Karpas-422 (cell line): Measurements from ENCODE around the gene WDR72. TPM values are rescaled to one million over a fixed set of nuclear protein-coding genes. Genes with fewer than 3 reads are reported as not detected.

Source experiments
- DNase-seq: peaks from one replicate; pipeline ENCODE4 v3.0.0-alpha.2; 2015
- H2AFZ ChIP-seq: fragments of 200-600 bp; sonication (generic); 2 replicates; pipeline ENCODE4 v1.6.1; 2014; ENCODE audit warnings: antibody characterized with exemption, low read length, mixed read lengths
- H3K27ac ChIP-seq: fragments of 200-600 bp; sonication (generic); 2 replicates; pipeline ENCODE4 v1.5.1; 2014; ENCODE audit warnings: mild to moderate bottlenecking, low read length, moderate library complexity
- H3K27me3 ChIP-seq: fragments of 200-600 bp; sonication (generic); 2 replicates; pipeline ENCODE4 v1.6.1; 2014; ENCODE audit warnings: low read length, mixed read lengths
- H3K36me3 ChIP-seq: fragments of 200-600 bp; sonication (generic); 2 replicates; pipeline ENCODE4 v1.6.1; 2014; ENCODE audit warnings: low read length, mixed read lengths; ENCODE audit not compliant: insufficient read depth
- H3K4me1 ChIP-seq: fragments of 200-600 bp; sonication (generic); 2 replicates; pipeline ENCODE4 v1.6.1; 2014; ENCODE audit warnings: mild to moderate bottlenecking, low read length, mixed read lengths
- H3K4me2 ChIP-seq: fragments of 200-600 bp; sonication (generic); 2 replicates; pipeline ENCODE4 v1.6.1; 2014; ENCODE audit warnings: low read length, low read depth, mild to moderate bottlenecking; ENCODE audit not compliant: poor library complexity, severe bottlenecking
- H3K4me3 ChIP-seq: fragments of 200-600 bp; sonication (generic); 2 replicates; pipeline ENCODE4 v1.5.1; 2014; ENCODE audit warnings: mild to moderate bottlenecking, antibody characterized with exemption, low read length, mixed read lengths
- H3K79me2 ChIP-seq: fragments of 200-600 bp; sonication (generic); 2 replicates; pipeline ENCODE4 v1.6.1; 2014; ENCODE audit warnings: mild to moderate bottlenecking, low read length, mixed read lengths
- H3K9ac ChIP-seq: fragments of 200-600 bp; sonication (generic); 2 replicates; pipeline ENCODE4 v1.6.0; 2014; ENCODE audit warnings: low read length
- H3K9me2 ChIP-seq: fragments of 200-600 bp; sonication (generic), shearing (Covaris generic); replicated peaks from 2 replicates; pipeline ENCODE4 v1.6.0; 2014; ENCODE audit warnings: mild to moderate bottlenecking, low read length, moderate library complexity; ENCODE audit not compliant: insufficient read depth
- H3K9me3 ChIP-seq: fragments of 300-700, 200-600 bp; sonication (generic); 2 replicates; pipeline ENCODE4 v1.6.1; 2014; ENCODE audit warnings: low read length, mixed read lengths
- H4K20me1 ChIP-seq: fragments of 200-600 bp; sonication (generic); 2 replicates; pipeline ENCODE4 v1.6.1; 2014; ENCODE audit warnings: mild to moderate bottlenecking, antibody characterized with exemption, low read length, low read depth; ENCODE audit not compliant: insufficient read depth
- total RNA-seq: library from RNA; depleted of rRNA; stranded (reverse); fragments of >200 nt; shearing (Covaris generic); gene quantifications from 2 replicates; pipeline ENCODE4 v1.2.3, GENCODE V29; 2014; ENCODE audit warnings: low replicate concordance

WDR72 gene
- total RNA-seq, 1 experiment from 2014 or later = not detected

- Histone ChIP-seq H2AFZ (no peak overlapping the region), H3K27ac (no peak overlapping the region), H4K20me1 (no peaks in the 10 kb centered on the region), H3K36me3 (no peaks in the 10 kb centered on the region), H3K4me3 (no peak overlapping the region), H3K79me2 (no peaks in the 10 kb centered on the region), H3K4me1 (no peaks in the 10 kb centered on the region), H3K4me2 (no peak overlapping the region), H3K9ac (no peak overlapping the region), H3K27me3 (no peaks in the 10 kb centered on the region), H3K9me3 (no peaks in the 10 kb centered on the region), H3K9me2 (no peaks in the 10 kb centered on the region)
- no peak for DNase-seq
Observed at GRCh38 chr15:53576841-53577240, 182.6 kb downstream of the WDR72 start.

GRCh38 chr15:53573091-53573490 lies 186.4 kb downstream of the WDR72 start:
- H2AFZ ChIP-seq = no peak overlapping the region
- H3K4me2 ChIP-seq = no peak overlapping the region
- no peaks in the 10 kb centered on the region for H3K9me3 ChIP-seq
- H3K79me2 ChIP-seq = no peaks in the 10 kb centered on the region
- no peaks in the 10 kb centered on the region for H3K27me3 ChIP-seq
- H4K20me1 ChIP-seq = no peaks in the 10 kb centered on the region
- DNase-seq = no peak
- H3K9ac ChIP-seq = no peak overlapping the region
- no peaks in the 10 kb centered on the region for H3K4me1 ChIP-seq
- no peak overlapping the region for H3K4me3 ChIP-seq
- H3K9me2 ChIP-seq = no peaks in the 10 kb centered on the region
- no peak overlapping the region for H3K27ac ChIP-seq
- no peaks in the 10 kb centered on the region for H3K36me3 ChIP-seq

GRCh38 chr15:53569751-53570480 lies 189.5 kb downstream of the WDR72 start:
- Histone ChIP-seq H3K27ac (no peak overlapping the region), H4K20me1 (no peaks in the 10 kb centered on the region), H3K9me2 (no peaks in the 10 kb centered on the region), H3K9me3 (no peaks in the 10 kb centered on the region), H3K9ac (no peak overlapping the region), H3K36me3 (no peaks in the 10 kb centered on the region), H3K4me1 (no peaks in the 10 kb centered on the region), H3K4me2 (no peak overlapping the region), H3K79me2 (no peaks in the 10 kb centered on the region), H2AFZ (no peak overlapping the region), H3K27me3 (no peaks in the 10 kb centered on the region), H3K4me3 (no peak overlapping the region)
- DNase-seq = no peak

- Histone ChIP-seq H2AFZ (no peak overlapping the region), H3K9me2 (no peaks in the 10 kb centered on the region), H3K9me3 (no peaks in the 10 kb centered on the region), H3K27ac (no peak overlapping the region), H3K27me3 (no peaks in the 10 kb centered on the region), H3K4me2 (no peak overlapping the region), H3K4me3 (no peak overlapping the region), H3K79me2 (no peaks in the 10 kb centered on the region), H4K20me1 (no peaks in the 10 kb centered on the region), H3K4me1 (no peaks in the 10 kb centered on the region), H3K36me3 (no peaks in the 10 kb centered on the region), H3K9ac (no peak overlapping the region)
- DNase-seq = no peak
Observed at GRCh38 chr15:53566912-53567311, 192.6 kb downstream of the WDR72 start.

GRCh38 chr15:53565721-53566120 lies 193.7 kb downstream of the WDR72 start:
- H3K9me2 ChIP-seq = no peaks in the 10 kb centered on the region
- H3K27me3 ChIP-seq = no peaks in the 10 kb centered on the region
- no peaks in the 10 kb centered on the region for H4K20me1 ChIP-seq
- no peak overlapping the region for H3K4me2 ChIP-seq
- no peaks in the 10 kb centered on the region for H3K79me2 ChIP-seq
- DNase-seq = no peak
- H2AFZ ChIP-seq = no peak overlapping the region
- no peaks in the 10 kb centered on the region for H3K4me1 ChIP-seq
- H3K27ac ChIP-seq = no peak overlapping the region
- H3K36me3 ChIP-seq = no peaks in the 10 kb centered on the region
- H3K9me3 ChIP-seq = no peaks in the 10 kb centered on the region
- H3K4me3 ChIP-seq = no peak overlapping the region
- H3K9ac ChIP-seq = no peak overlapping the region

GRCh38 chr15:53564647-53565046 lies 194.8 kb downstream of the WDR72 start:
- Histone ChIP-seq H4K20me1 (no peaks in the 10 kb centered on the region), H3K27ac (no peak overlapping the region), H3K4me3 (no peak overlapping the region), H3K4me2 (no peak overlapping the region), H3K27me3 (no peaks in the 10 kb centered on the region), H3K4me1 (no peaks in the 10 kb centered on the region), H3K36me3 (no peaks in the 10 kb centered on the region), H3K9ac (no peak overlapping the region), H2AFZ (no peak overlapping the region), H3K9me2 (no peaks in the 10 kb centered on the region), H3K79me2 (no peaks in the 10 kb centered on the region), H3K9me3 (no peaks in the 10 kb centered on the region)
- DNase-seq = no peak

GRCh38 chr15:53563627-53564026 lies 195.8 kb downstream of the WDR72 start:
- Histone ChIP-seq H3K27me3 (no peaks in the 10 kb centered on the region), H3K27ac (no peak overlapping the region), H3K79me2 (no peaks in the 10 kb centered on the region), H3K4me1 (no peaks in the 10 kb centered on the region), H3K4me2 (no peak overlapping the region), H3K36me3 (no peaks in the 10 kb centered on the region), H3K9ac (no peak overlapping the region), H3K9me2 (no peaks in the 10 kb centered on the region), H2AFZ (no peak overlapping the region), H3K4me3 (no peak overlapping the region), H4K20me1 (no peaks in the 10 kb centered on the region), H3K9me3 (no peaks in the 10 kb centered on the region)
- DNase-seq = no peak

- Histone ChIP-seq H3K9me3 (no peaks in the 10 kb centered on the region), H3K36me3 (no peaks in the 10 kb centered on the region), H3K9ac (no peak overlapping the region), H3K4me1 (no peaks in the 10 kb centered on the region), H3K79me2 (no peaks in the 10 kb centered on the region), H3K9me2 (no peaks in the 10 kb centered on the region), H4K20me1 (no peaks in the 10 kb centered on the region), H3K27ac (no peak overlapping the region), H3K4me3 (no peak overlapping the region), H2AFZ (no peak overlapping the region), H3K4me2 (no peak overlapping the region), H3K27me3 (no peaks in the 10 kb centered on the region)
- no peak for DNase-seq
Observed at GRCh38 chr15:53559364-53560277, 199.8 kb downstream of the WDR72 start.
